Ishikawa (cell line): ENCODE measurements around the gene DYNLT4.

Experiments
- CEBPB ChIP-seq: IDR thresholded peaks from 2 replicates; pipeline ENCODE4 v1.6.1; 2012
- CREB1 ChIP-seq: IDR thresholded peaks from 2 replicates; pipeline ENCODE4 v1.6.1; 2012; ENCODE audit warnings: low read depth
- EGR1 ChIP-seq: IDR thresholded peaks from 2 replicates; pipeline ENCODE4 v1.6.1; 2012
- EP300 ChIP-seq: IDR thresholded peaks from 2 replicates; pipeline ENCODE4 v1.6.1; 2012; ENCODE audit warnings: borderline replicate concordance
- FOXM1 ChIP-seq: IDR thresholded peaks from 2 replicates; pipeline ENCODE4 v1.6.1; 2012; ENCODE audit warnings: low read depth, borderline replicate concordance
- MAX ChIP-seq: IDR thresholded peaks from 2 replicates; pipeline ENCODE4 v1.6.1; 2012
- NFIC ChIP-seq: IDR thresholded peaks from 2 replicates; pipeline ENCODE4 v1.6.1; 2012
- RAD21 ChIP-seq: IDR thresholded peaks from 2 replicates; pipeline ENCODE4 v1.6.1; 2012; ENCODE audit warnings: low read depth
- REST ChIP-seq: IDR thresholded peaks from 2 replicates; pipeline ENCODE4 v1.6.1; 2012; ENCODE audit warnings: low read depth, mild to moderate bottlenecking
- TAF1 ChIP-seq: IDR thresholded peaks from 2 replicates; pipeline ENCODE4 v1.6.1; 2012; ENCODE audit warnings: low read depth, mild to moderate bottlenecking
- TCF12 ChIP-seq: IDR thresholded peaks from 2 replicates; pipeline ENCODE4 v1.6.1; 2012; ENCODE audit warnings: low read depth
- TEAD4 ChIP-seq: IDR thresholded peaks from 2 replicates; pipeline ENCODE4 v1.6.1; 2012
- USF1 ChIP-seq: IDR thresholded peaks from 2 replicates; pipeline ENCODE4 v1.6.1; 2012
- YY1 ChIP-seq: IDR thresholded peaks from 2 replicates; pipeline ENCODE4 v1.6.1; 2012; ENCODE audit warnings: low read depth
- ZBTB7A ChIP-seq: IDR thresholded peaks from 2 replicates; pipeline ENCODE4 v1.6.1; 2012; ENCODE audit warnings: low read depth

Gene DYNLT4

DNA sequence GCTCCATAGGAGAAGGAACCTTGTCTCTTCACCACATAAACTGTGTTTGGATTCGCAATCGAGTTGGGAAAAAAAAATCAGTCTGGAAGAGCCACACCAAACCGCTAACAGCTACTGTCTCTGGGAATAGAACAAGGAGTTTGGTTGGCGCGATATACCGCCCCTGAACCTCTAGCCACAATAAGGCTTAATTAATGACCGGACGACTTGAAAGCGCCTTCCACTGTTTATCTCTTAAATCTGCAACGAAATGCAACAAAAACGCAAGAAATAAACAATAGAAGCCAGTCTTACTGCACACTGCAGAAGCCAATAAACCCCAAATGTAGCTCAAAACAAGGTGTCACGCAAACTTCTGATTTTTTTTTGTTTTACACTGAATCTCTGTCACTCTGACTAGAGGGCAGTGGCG lies 12.1 kb upstream of the DYNLT4 start:
- no peak for TF ChIP-seq NFIC
- TF ChIP-seq YY1 = no peak
- TF ChIP-seq ZBTB7A = no peak
- TF ChIP-seq CREB1 = no peak
- TF ChIP-seq TEAD4 = no peak
- no peak for TF ChIP-seq MAX
- TF ChIP-seq TCF12 = no peak
- TF ChIP-seq EP300 = no peak; the same call in 1 of the 2 replicates
- no peak for TF ChIP-seq REST
- no peak; the same call in 1 of the 2 replicates for TF ChIP-seq RAD21
- no peak for TF ChIP-seq TAF1
- TF ChIP-seq CEBPB = no peak
- TF ChIP-seq FOXM1 = no peak
- no peak for TF ChIP-seq USF1

DNA sequence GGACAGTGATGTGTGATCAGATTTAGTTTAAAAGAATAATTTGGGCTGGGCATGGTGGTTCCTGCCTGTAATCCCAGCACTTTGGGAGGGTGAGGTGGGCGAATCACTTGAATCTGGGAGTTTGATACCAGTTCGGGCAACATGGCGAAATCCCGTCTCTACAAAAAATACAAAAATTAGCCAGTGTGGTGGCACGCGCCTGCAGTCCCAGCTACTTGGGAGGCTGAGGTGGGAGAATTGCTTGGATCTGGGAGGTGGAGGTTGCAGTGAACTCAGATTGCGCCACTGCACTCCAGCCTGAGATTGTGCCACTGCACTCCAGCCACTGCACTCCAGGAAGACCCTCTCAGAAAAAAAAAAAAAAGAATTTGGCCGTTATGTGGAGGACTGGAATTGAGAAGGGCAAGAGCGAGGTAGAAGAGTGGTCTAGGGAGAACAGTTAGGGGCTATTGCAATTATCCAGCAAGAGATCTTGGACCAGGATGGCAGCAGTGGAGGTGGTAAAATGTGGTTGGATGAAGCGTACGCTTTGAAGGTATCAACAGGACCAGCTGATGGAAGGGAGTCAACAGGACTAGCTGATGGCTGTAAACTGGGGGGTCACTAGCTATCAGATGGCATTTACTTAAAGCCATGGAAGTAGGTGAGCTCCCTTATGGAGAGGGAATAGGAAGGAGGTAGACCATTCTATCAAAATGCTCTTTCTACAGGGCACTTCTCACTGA lies 10.8 kb upstream of the DYNLT4 start:
- TF ChIP-seq CEBPB (no peak), EGR1 (no peak), EP300 (no peak), TEAD4 (no peak), MAX (no peak), TCF12 (no peak), NFIC (no peak), ZBTB7A (no peak), FOXM1 (no peak), RAD21 (no peak)

DNA sequence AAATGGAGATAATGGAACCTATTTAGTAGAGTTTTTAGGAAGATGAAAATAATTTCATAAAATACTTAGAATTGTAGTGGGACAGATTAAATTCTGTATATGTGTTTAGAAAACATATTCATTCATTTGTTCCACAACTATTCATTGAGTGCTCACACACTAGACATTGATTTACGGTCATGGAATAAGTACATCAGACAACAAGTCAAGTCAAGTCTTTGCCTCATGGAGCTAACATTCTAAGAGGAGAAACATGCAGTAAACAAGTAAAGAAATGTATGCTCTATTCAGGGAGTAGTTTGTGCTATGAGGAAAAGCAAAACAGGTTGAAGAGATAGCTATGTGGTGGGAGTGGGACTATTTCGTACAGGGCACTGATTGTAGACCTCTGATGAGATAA lies 10.2 kb upstream of the DYNLT4 start:
- TF ChIP-seq REST = no peak
- TF ChIP-seq NFIC = no peak

DNA sequence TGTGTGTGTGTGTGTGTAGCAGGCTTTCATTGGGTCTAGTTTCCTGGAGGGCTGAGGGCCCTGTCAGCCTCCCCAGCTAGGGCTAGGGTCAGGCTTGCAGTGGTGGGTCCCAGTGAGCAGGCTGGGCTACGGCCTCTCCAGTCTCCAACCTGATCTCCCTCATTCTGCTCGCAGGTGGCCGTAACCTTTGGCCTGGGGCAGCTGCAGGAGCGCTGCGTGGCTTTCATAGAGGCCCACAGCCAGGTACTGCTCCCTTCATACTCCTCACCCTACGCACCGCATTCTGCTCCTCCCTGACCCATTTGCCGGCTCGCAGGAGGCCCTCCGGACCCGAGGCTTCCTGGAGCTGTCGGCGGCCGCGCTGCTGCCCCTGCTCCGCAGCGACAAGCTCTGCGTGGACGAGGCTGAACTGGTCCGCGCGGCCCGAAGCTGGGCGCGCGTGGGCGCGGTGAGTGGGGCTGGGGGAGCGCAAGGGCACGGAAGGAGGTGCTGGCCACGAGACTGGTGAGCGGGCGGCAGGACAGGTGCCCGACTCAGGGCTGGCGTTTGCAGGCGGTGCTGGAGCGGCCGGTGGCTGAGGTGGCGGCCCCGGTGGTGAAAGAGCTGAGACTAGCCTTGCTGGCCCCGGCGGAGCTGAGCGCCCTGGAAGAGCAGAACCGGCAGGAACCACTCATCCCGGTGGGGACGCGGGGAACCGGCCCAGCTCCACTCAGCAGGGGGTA lies 5.8 kb upstream of the DYNLT4 start:
- TF ChIP-seq USF1 (no peak), CEBPB (no peak), TEAD4 (no peak), NFIC (no peak), MAX (no peak), RAD21 (no peak), REST (no peak), EGR1 (no peak), ZBTB7A (no peak), FOXM1 (no peak), CREB1 (no peak), TAF1 (no peak), EP300 (no peak), TCF12 (no peak), YY1 (no peak)
